T-helper 22 cell (primary cell): ENCODE data around the gene CHI3L2.
"Not testable (repeated sequence)": the region's sequence is repeated elsewhere in the genome, so short reads cannot be mapped to it uniquely, and the experiment has no call there.

Source experiments
- DNase-seq: peaks from one replicate; pipeline ENCODE4 v3.0.0-alpha.2; 2020; ENCODE audit warnings: low read depth

The CHI3L2 gene

GRCh38 chr1:111202366-111202706, 25.2 kb upstream of the CHI3L2 start:
- DNase-seq: no peak

- no peak for DNase-seq
Observed at GRCh38 chr1:111202707-111203623, 24.5 kb upstream of the CHI3L2 start.

GRCh38 chr1:111203681-111204200, 23.8 kb upstream of the CHI3L2 start:
- peak; percentile 80 for DNase-seq

- DNase-seq: peak; percentile 51
Observed at GRCh38 chr1:111204201-111204982, 23.1 kb upstream of the CHI3L2 start.

- no peak for DNase-seq
Observed at GRCh38 chr1:111204983-111205713, 22.4 kb upstream of the CHI3L2 start.

- no peak for DNase-seq
Observed at GRCh38 chr1:111205714-111206050, 21.8 kb upstream of the CHI3L2 start.

- no peak for DNase-seq
Observed at GRCh38 chr1:111208921-111209320, 18.6 kb upstream of the CHI3L2 start.

- no peak for DNase-seq
Observed at GRCh38 chr1:111209622-111210021, 17.9 kb upstream of the CHI3L2 start.

GRCh38 chr1:111211921-111212320, 15.6 kb upstream of the CHI3L2 start:
- no peak for DNase-seq

GRCh38 chr1:111212634-111213335, 14.7 kb upstream of the CHI3L2 start:
- no peak for DNase-seq

- no peak for DNase-seq
Observed at GRCh38 chr1:111213412-111213811, 14.1 kb upstream of the CHI3L2 start.

- no peak for DNase-seq
Observed at GRCh38 chr1:111214074-111214801, 13.3 kb upstream of the CHI3L2 start.

- no peak for DNase-seq
Observed at GRCh38 chr1:111214884-111215283, 12.6 kb upstream of the CHI3L2 start.

- DNase-seq: not testable (repeated sequence)
Observed at GRCh38 chr1:111215285-111215684, 12.2 kb upstream of the CHI3L2 start.

GRCh38 chr1:111216751-111217150, 10.8 kb upstream of the CHI3L2 start:
- DNase-seq: no peak

GRCh38 chr1:111217183-111217910, 10.2 kb upstream of the CHI3L2 start:
- no peak for DNase-seq

GRCh38 chr1:111218701-111219556, 8.6 kb upstream of the CHI3L2 start:
- DNase-seq: no peak

GRCh38 chr1:111219557-111220286, 7.8 kb upstream of the CHI3L2 start:
- no peak for DNase-seq
